Smooth muscle cell (in vitro differentiated cells): Measurements from ENCODE around the gene SETBP1. TPM values are rescaled to one million over a fixed set of nuclear protein-coding genes. Genes with fewer than 3 reads are reported as not detected.

Experiments
- DNase-seq: peaks from one replicate; lab custom pipeline; 2025; ENCODE audit not compliant: unreplicated experiment; lab: John Stamatoyannopoulos, UW
- H2AFZ ChIP-seq: fragments of 200-600 bp; sonication (generic); 2 replicates; pipeline ENCODE4 v1.6.0; 2016; ENCODE audit warnings: antibody characterized with exemption, low read depth, mild to moderate bottlenecking
- H3F3A ChIP-seq: fragments of 200-600 bp; sonication (generic); 2 replicates; pipeline ENCODE4 v1.6.0; 2017; ENCODE audit warnings: antibody characterized with exemption, low read depth
- H3K27ac ChIP-seq: fragments of 200-600 bp; sonication (generic); 2 replicates; pipeline ENCODE4 v1.5.1; 2016; ENCODE audit warnings: low read depth, mild to moderate bottlenecking
- H3K27me3 ChIP-seq: fragments of 200-600 bp; sonication (generic); 2 replicates; pipeline ENCODE4 v1.6.1; 2016; ENCODE audit warnings: low read depth, mild to moderate bottlenecking
- H3K36me3 ChIP-seq: fragments of 200-600 bp; sonication (generic); 2 replicates; pipeline ENCODE4 v1.5.1; 2016; ENCODE audit warnings: low read depth
- H3K4me1 ChIP-seq: fragments of 200-600 bp; sonication (generic); 2 replicates; pipeline ENCODE4 v1.5.1; 2016; ENCODE audit warnings: low read depth
- H3K4me2 ChIP-seq: fragments of 200-600 bp; sonication (generic); 2 replicates; pipeline ENCODE4 v1.6.0; 2016; ENCODE audit warnings: mild to moderate bottlenecking
- H3K4me3 ChIP-seq: fragments of 200-600 bp; sonication (generic); 2 replicates; pipeline ENCODE4 v1.5.1; 2016; ENCODE audit warnings: mild to moderate bottlenecking
- H3K79me2 ChIP-seq: fragments of 200-600 bp; sonication (generic); 2 replicates; pipeline ENCODE4 v1.6.0; 2016; ENCODE audit warnings: low read depth, mild to moderate bottlenecking
- H3K9ac ChIP-seq: fragments of 200-600 bp; sonication (generic); 2 replicates; pipeline ENCODE4 v1.6.0; 2016; ENCODE audit warnings: low read depth
- H3K9me3 ChIP-seq: fragments of 200-600 bp; sonication (generic); replicated peaks from 2 replicates; pipeline ENCODE4 v1.5.1; 2016; ENCODE audit warnings: low read depth
- H4K20me1 ChIP-seq: fragments of 200-600 bp; sonication (generic); 2 replicates; pipeline ENCODE4 v1.6.0; 2016; ENCODE audit warnings: low read depth
- CTCF ChIP-seq: fragments of 200-600 bp; sonication (generic); IDR thresholded peaks from 2 replicates; pipeline ENCODE4 v1.5.1; 2017; ENCODE audit warnings: borderline replicate concordance, mild to moderate bottlenecking, antibody characterized with exemption; ENCODE audit not compliant: insufficient read depth, poor library complexity, severe bottlenecking
- WGBS: methylation state at CpG from one replicate; pipeline ENCODE4 v1.1.7; 2016; ENCODE audit warnings: low lambda C conversion rate; 5-methylcytosine and 5-hydroxymethylcytosine counted together
- polyA plus RNA-seq: library from polyadenylated mRNA; unstranded; fragments of >200 nt; fragmentation: Nextera tagmentation; extraction: Ambion mirVana; gene quantifications from 2 replicates; pipeline ENCODE4 v1.2.1, GENCODE V29; 2016
- total RNA-seq: library from RNA; depleted of rRNA; stranded (reverse); fragments of >200 nt; gene quantifications from 2 replicates; pipeline ENCODE4 v1.2.3, GENCODE V29; 2014

SETBP1 gene
- total and polyA plus RNA-seq, 2 experiments from 2014 or later = 6.1 to 17.7 TPM

GRCh38 chr18:45083226-45083855, 402.7 kb downstream of the SETBP1 start:
- Histone ChIP-seq H3K27ac (no peak overlapping the region), H4K20me1 (no peaks in the 10 kb centered on the region), H2AFZ (no peak overlapping the region), H3K36me3 (no peaks in the 10 kb centered on the region), H3K4me1 (no peaks in the 10 kb centered on the region), H3K4me3 (no peak overlapping the region), H3K79me2 (no peaks in the 10 kb centered on the region), H3K27me3 (no peaks in the 10 kb centered on the region), H3F3A (no peaks in the 10 kb centered on the region), H3K4me2 (no peak overlapping the region), H3K9ac (no peak overlapping the region), H3K9me3 (no peaks in the 10 kb centered on the region)
- WGBS = 90% methylated on average over 8 of the region's 8 CpGs
- TF ChIP-seq CTCF = no peak
- DNase-seq = no peak

- Histone ChIP-seq H3K27me3 (no peaks in the 10 kb centered on the region), H3K4me3 (no peak overlapping the region), H2AFZ (no peak overlapping the region), H3F3A (no peaks in the 10 kb centered on the region), H4K20me1 (no peaks in the 10 kb centered on the region), H3K36me3 (no peaks in the 10 kb centered on the region), H3K9ac (no peak overlapping the region), H3K27ac (no peak overlapping the region), H3K9me3 (no peaks in the 10 kb centered on the region), H3K4me2 (no peak overlapping the region), H3K4me1 (no peaks in the 10 kb centered on the region), H3K79me2 (no peaks in the 10 kb centered on the region)
- 84% methylated on average over 13 of the region's 13 CpGs for WGBS
- TF ChIP-seq CTCF = no peak
- no peak for DNase-seq
These were observed 403.5 kb downstream of the SETBP1 start for GRCh38 chr18:45084206-45084605.

- 77% methylated on average over 5 of the region's 5 CpGs for WGBS
- no peak for TF ChIP-seq CTCF
- H2AFZ ChIP-seq = no peak overlapping the region
- H3K79me2 ChIP-seq = no peaks in the 10 kb centered on the region
- no peak overlapping the region for H3K4me2 ChIP-seq
- no peaks in the 10 kb centered on the region for H3K36me3 ChIP-seq
- no peak overlapping the region for H3K9ac ChIP-seq
- no peak for DNase-seq
- no peaks in the 10 kb centered on the region for H4K20me1 ChIP-seq
- no peak overlapping the region for H3K27ac ChIP-seq
- no peak overlapping the region for H3K4me3 ChIP-seq
- H3F3A ChIP-seq = no peaks in the 10 kb centered on the region
- H3K27me3 ChIP-seq = no peaks in the 10 kb centered on the region
- no peaks in the 10 kb centered on the region for H3K9me3 ChIP-seq
- H3K4me1 ChIP-seq = no peaks in the 10 kb centered on the region
These were observed 405.4 kb downstream of the SETBP1 start for GRCh38 chr18:45085916-45086624.
